PC-9 (cell line): ENCODE data around the gene ABCC3. TPM values are rescaled to one million over a fixed set of nuclear protein-coding genes. Genes with fewer than 3 reads are reported as not detected.

Source experiments
- BruUV-seq: library from RNA; stranded (reverse); fragments of 400-500 nt; replicated peaks from 2 replicates; lab custom pipeline; 2021; lab: Mats Ljungman, UMichigan
- CTCF ChIA-PET: fragments of 300-600 bp; sonication (Branson Sonifier 250); formaldehyde crosslinking; loops from one replicate; lab custom pipeline; 2022; ENCODE audit warnings: antibody characterized with exemption; lab: Charles Lee
- POLR2A ChIA-PET: fragments of 300-600 bp; sonication (Branson Sonifier 250); formaldehyde crosslinking; loops from one replicate; lab custom pipeline; 2022; ENCODE audit warnings: antibody characterized with exemption; ENCODE audit not compliant: unreplicated experiment; lab: Charles Lee
- DNase-seq, 2 experiments: peaks; one replicate each; pipeline versions ENCODE4 v3.0.0 to v3.0.0-alpha.2; 2015 to 2022; ENCODE audit warnings: mixed read lengths in 1 of 2
- H2AFZ ChIP-seq: fragments of 200-600 bp; sonication (generic); 2 replicates; pipeline ENCODE4 v1.8.1; 2017; ENCODE audit warnings: antibody characterized with exemption
- H3F3A ChIP-seq: fragments of 200-600 bp; sonication (generic); 2 replicates; pipeline ENCODE4 v1.8.1; 2017; ENCODE audit warnings: antibody characterized with exemption, mild to moderate bottlenecking, low read depth; ENCODE audit not compliant: insufficient read depth
- H3K27ac ChIP-seq: fragments of 200-600 bp; sonication (generic); 2 replicates; pipeline ENCODE4 v1.6.1; 2016; ENCODE audit warnings: mixed run types
- H3K27me3 ChIP-seq: fragments of 200-600 bp; sonication (generic); 2 replicates; pipeline ENCODE4 v1.6.1; 2016; ENCODE audit warnings: low read depth, mixed run types; ENCODE audit not compliant: insufficient read depth
- H3K36me3 ChIP-seq: fragments of 200-600 bp; sonication (generic); 2 replicates; pipeline ENCODE4 v1.6.1; 2016; ENCODE audit warnings: low read depth, mixed run types
- H3K4me1 ChIP-seq: fragments of 200-600 bp; sonication (generic); replicated peaks from 2 replicates; pipeline ENCODE4 v1.6.1; 2016; ENCODE audit warnings: mixed run types; ENCODE audit not compliant: insufficient read depth
- H3K4me2 ChIP-seq: fragments of 200-600 bp; sonication (generic); 2 replicates; pipeline ENCODE4 v1.6.1; 2017; ENCODE audit warnings: mixed run types
- H3K4me3 ChIP-seq: fragments of 200-600 bp; sonication (generic); 2 replicates; pipeline ENCODE4 v1.6.1; 2016; ENCODE audit warnings: mixed run types
- H3K79me2 ChIP-seq: fragments of 200-600 bp; sonication (generic); 2 replicates; pipeline ENCODE4 v1.6.1; 2017; ENCODE audit warnings: low read depth, mixed run types
- H3K9me2 ChIP-seq: fragments of 200-600 bp; sonication (generic); 2 replicates; pipeline ENCODE4 v1.8.1; 2017; ENCODE audit warnings: mild to moderate bottlenecking; ENCODE audit not compliant: insufficient read depth
- H3K9me3 ChIP-seq: fragments of 200-600 bp; sonication (generic); 2 replicates; pipeline ENCODE4 v1.8.1; 2016; ENCODE audit warnings: low read depth; ENCODE audit not compliant: insufficient read depth
- H4K20me1 ChIP-seq: fragments of 200-600 bp; sonication (generic); 2 replicates; pipeline ENCODE4 v1.8.1; 2017; ENCODE audit not compliant: insufficient read depth
- EZH2 ChIP-seq: fragments of 200-600 bp; sonication (generic); IDR thresholded peaks from 2 replicates; pipeline ENCODE4 v1.8.0; 2017; ENCODE audit warnings: antibody characterized with exemption, low read depth
- intact Hi-C: fragments of 100-400 bp; cut with micrococcal nuclease; formaldehyde crosslinking; loops from one replicate; pipeline ENCODE4 v1.10.0; 2022; ENCODE audit not compliant: unreplicated experiment
- total RNA-seq: library from RNA; stranded (reverse); gene quantifications from 2 replicates; pipeline ENCODE4 v1.2.3, GENCODE V29; 2021
- TF ChIP-seq, protein P1 (sequence below): fragments of 200-600 bp; sonication (generic); conservative IDR thresholded peaks from 2 replicates; pipeline ENCODE4 v1.6.1; 2017; ENCODE audit warnings: mixed run types, antibody characterized with exemption, mild to moderate bottlenecking, moderate library complexity

The ABCC3 gene
- total RNA-seq, 1 experiment from 2014 or later: 221 TPM

DNA sequence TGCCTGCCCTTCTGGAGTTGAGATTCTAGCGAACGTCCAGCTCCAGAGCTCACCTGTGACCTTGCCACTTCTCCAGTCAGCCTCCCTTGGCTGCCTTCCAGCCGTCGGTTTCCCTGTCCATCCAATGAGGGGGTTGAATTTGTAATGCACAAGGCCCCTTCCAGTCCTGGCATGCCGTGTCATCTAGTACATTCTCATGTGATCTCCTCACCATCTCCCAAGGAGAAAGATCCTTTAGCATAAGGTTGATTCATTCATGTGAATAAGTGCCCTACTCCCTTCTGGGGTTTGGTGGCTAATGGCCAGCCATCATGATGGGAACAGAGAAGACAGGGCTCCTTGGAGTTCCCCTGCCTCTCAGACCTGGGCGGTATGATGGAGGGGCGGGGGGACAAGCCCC, 18.9 kb upstream of the ABCC3 start:
- Histone ChIP-seq H3K27me3 (peaks cover 12% of the 10 kb centered on the region; the same call in 1 of the 2 replicates), H3K79me2 (no peaks in the 10 kb centered on the region), H3K4me3 (no peak overlapping the region), H2AFZ (no peak overlapping the region), H3K4me1 (no peaks in the 10 kb centered on the region), H3F3A (no peaks in the 10 kb centered on the region; the same call in 1 of the 2 replicates), H4K20me1 (no peaks in the 10 kb centered on the region), H3K9me3 (no peaks in the 10 kb centered on the region), H3K27ac (no peak overlapping the region), H3K4me2 (no peak overlapping the region), H3K9me2 (no peaks in the 10 kb centered on the region), H3K36me3 (no peaks in the 10 kb centered on the region)
- no TSS peak for BruUV-seq
- ChIA-PET POLR2A (no interaction called here), CTCF (no interaction called here)
- intact Hi-C loops: no loop called here
- DNase-seq: no peak
- TF ChIP-seq EZH2: no peak
- TF ChIP-seq, protein P1, sequence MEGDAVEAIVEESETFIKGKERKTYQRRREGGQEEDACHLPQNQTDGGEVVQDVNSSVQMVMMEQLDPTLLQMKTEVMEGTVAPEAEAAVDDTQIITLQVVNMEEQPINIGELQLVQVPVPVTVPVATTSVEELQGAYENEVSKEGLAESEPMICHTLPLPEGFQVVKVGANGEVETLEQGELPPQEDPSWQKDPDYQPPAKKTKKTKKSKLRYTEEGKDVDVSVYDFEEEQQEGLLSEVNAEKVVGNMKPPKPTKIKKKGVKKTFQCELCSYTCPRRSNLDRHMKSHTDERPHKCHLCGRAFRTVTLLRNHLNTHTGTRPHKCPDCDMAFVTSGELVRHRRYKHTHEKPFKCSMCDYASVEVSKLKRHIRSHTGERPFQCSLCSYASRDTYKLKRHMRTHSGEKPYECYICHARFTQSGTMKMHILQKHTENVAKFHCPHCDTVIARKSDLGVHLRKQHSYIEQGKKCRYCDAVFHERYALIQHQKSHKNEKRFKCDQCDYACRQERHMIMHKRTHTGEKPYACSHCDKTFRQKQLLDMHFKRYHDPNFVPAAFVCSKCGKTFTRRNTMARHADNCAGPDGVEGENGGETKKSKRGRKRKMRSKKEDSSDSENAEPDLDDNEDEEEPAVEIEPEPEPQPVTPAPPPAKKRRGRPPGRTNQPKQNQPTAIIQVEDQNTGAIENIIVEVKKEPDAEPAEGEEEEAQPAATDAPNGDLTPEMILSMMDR: no peak

DNA sequence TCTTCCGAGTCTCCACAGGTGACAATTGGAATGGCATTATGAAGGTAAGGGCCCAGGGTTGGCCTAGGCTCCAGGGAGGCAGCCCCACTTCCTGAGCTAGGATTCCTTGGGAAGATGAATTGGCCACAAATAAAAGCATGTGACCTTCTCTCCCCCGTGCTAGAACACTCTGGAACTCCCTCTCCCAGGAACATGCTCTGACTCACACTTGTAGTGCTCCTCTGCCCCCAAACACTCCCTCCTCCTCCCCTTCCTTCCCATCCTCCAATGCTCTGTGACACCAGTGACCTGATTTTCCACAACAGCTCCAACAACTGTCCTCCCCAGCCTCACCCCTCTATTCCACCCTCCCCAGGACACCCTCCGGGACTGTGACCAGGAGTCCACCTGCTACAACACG, 16.4 kb upstream of the ABCC3 start:
- H3K79me2 ChIP-seq: no peaks in the 10 kb centered on the region
- no TSS peak for BruUV-seq
- ChIA-PET POLR2A (no interaction called here), CTCF (no interaction called here)
- H4K20me1 ChIP-seq: no peaks in the 10 kb centered on the region
- H3F3A ChIP-seq: no peaks in the 10 kb centered on the region; the same call in 1 of the 2 replicates
- no peaks in the 10 kb centered on the region for H3K9me3 ChIP-seq
- H3K9me2 ChIP-seq: no peaks in the 10 kb centered on the region
- intact Hi-C loops: no loop called here
- no peak for DNase-seq
- no peaks in the 10 kb centered on the region for H3K4me1 ChIP-seq
- no peaks in the 10 kb centered on the region for H3K36me3 ChIP-seq
- H3K27ac ChIP-seq: no peak overlapping the region
- peaks cover 12% of the 10 kb centered on the region; the same call in 1 of the 2 replicates for H3K27me3 ChIP-seq
- H3K4me3 ChIP-seq: no peak overlapping the region
- no peak for TF ChIP-seq EZH2
- H2AFZ ChIP-seq: no peak overlapping the region
- H3K4me2 ChIP-seq: no peak overlapping the region

DNA sequence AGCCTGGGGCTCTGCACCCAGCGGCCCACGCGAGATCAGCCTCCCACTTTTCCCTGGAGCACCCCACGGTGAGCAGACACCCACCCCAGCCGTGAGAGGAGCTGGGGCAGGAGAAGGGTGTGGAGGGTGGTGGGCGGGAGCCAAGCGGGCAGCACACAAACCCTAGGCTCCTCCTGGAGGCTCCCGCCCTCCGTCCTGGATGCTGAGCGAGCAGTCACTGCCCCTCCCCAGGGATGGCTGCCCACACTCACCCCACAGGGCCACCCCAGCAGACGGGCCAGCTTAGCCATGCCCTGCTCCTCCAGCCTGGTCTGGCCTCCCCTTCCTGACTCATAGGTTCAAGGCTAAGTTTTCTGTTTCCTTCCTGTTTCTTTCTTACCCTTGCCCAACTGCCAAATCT, 15.7 kb upstream of the ABCC3 start:
- Histone ChIP-seq H3K9me2 (no peaks in the 10 kb centered on the region), H3F3A (no peaks in the 10 kb centered on the region; the same call in 1 of the 2 replicates), H3K79me2 (no peaks in the 10 kb centered on the region), H3K4me2 (no peak overlapping the region), H2AFZ (no peak overlapping the region), H3K36me3 (no peaks in the 10 kb centered on the region), H4K20me1 (no peaks in the 10 kb centered on the region), H3K27ac (no peak overlapping the region), H3K9me3 (no peaks in the 10 kb centered on the region), H3K27me3 (peaks cover 12% of the 10 kb centered on the region; the same call in 1 of the 2 replicates), H3K4me3 (no peak overlapping the region), H3K4me1 (no peaks in the 10 kb centered on the region)
- TF ChIP-seq, protein P1: no peak
- TF ChIP-seq EZH2: no peak
- intact Hi-C loops: no loop called here
- DNase-seq: no peak
- no TSS peak for BruUV-seq
- CTCF ChIA-PET: no interaction called here
- POLR2A ChIA-PET: no interaction called here

- intact Hi-C loops: no loop called here
- Histone ChIP-seq H2AFZ (no peak overlapping the region), H3K9me2 (no peaks in the 10 kb centered on the region), H3K27ac (no peak overlapping the region), H3K4me1 (no peaks in the 10 kb centered on the region), H3K4me3 (no peak overlapping the region), H3K36me3 (no peaks in the 10 kb centered on the region), H3K79me2 (no peaks in the 10 kb centered on the region), H3K27me3 (peaks cover 12% of the 10 kb centered on the region; the same call in 1 of the 2 replicates), H4K20me1 (no peaks in the 10 kb centered on the region), H3K4me2 (no peak overlapping the region), H3F3A (no peaks in the 10 kb centered on the region; the same call in 1 of the 2 replicates), H3K9me3 (no peaks in the 10 kb centered on the region)
- BruUV-seq: no TSS peak
- TF ChIP-seq, protein P1: no peak
- TF ChIP-seq EZH2: no peak
- POLR2A ChIA-PET: no interaction called here
- no peak for DNase-seq
- CTCF ChIA-PET: no interaction called here
Measured at GRCh38 chr17:50619489-50619888, 15.2 kb upstream of the ABCC3 start.
